LNCaP clone FGC (cell line): ENCODE results near the gene MAPK8IP1.
A peak's percentile ranks its signal among the peaks of the same experiment; 100 is the strongest.

ENCODE experiments used
- DNase-seq: peaks from one replicate; pipeline ENCODE4 v3.0.0-alpha.2; 2011; ENCODE audit warnings: low read depth
- H3K4me3 ChIP-seq: 2 replicates; pipeline ENCODE4 v1.5.1; 2011; ENCODE audit warnings: mild to moderate bottlenecking, low read depth, low read length, control low read depth
- CTCF ChIP-seq: IDR thresholded peaks from 2 replicates; pipeline ENCODE4 v1.5.1; 2012; ENCODE audit warnings: mild to moderate bottlenecking; ENCODE audit not compliant: control insufficient read depth, insufficient read depth; ENCODE audit errors: extremely low read depth

Gene MAPK8IP1

GRCh38 chr11:45881708-45882368 is 3.6 kb upstream of the MAPK8IP1 start:
- no peak for DNase-seq
- TF ChIP-seq CTCF, result no peak
- H3K4me3 ChIP-seq, result no peak overlapping the region

- H3K4me3 ChIP-seq, result 0 out of 2 replicates have a peak overlapping the region, but pooled peaks have one; percentile 14
- no peak for TF ChIP-seq CTCF
- no peak for DNase-seq
These were observed 760 bp upstream of the MAPK8IP1 start for GRCh38 chr11:45884596-45885185.

GRCh38 chr11:45885921-45886721 is 670 bp downstream of the MAPK8IP1 start:
- no peak for DNase-seq
- no peak for TF ChIP-seq CTCF
- peak overlapping the region; percentile 55 for H3K4me3 ChIP-seq

GRCh38 chr11:45886816-45887520 is 1.5 kb downstream of the MAPK8IP1 start:
- TF ChIP-seq CTCF, result no peak
- H3K4me3 ChIP-seq, result no peak overlapping the region
- no peak for DNase-seq

- DNase-seq, result no peak
- no peak for TF ChIP-seq CTCF
- no peak overlapping the region for H3K4me3 ChIP-seq
These were observed 2.1 kb downstream of the MAPK8IP1 start for GRCh38 chr11:45887587-45887986.

- H3K4me3 ChIP-seq, result no peak overlapping the region
- no peak for DNase-seq
- TF ChIP-seq CTCF, result no peak
These were observed 4.1 kb downstream of the MAPK8IP1 start for GRCh38 chr11:45889555-45889954.
